Measurements from ENCODE around the gene MATR3. TPM values are rescaled to one million over a fixed set of nuclear protein-coding genes. Genes with fewer than 3 reads are reported as not detected.

MATR3 gene
- total RNA-seq, 4 donors from 2014 or later: 103 to 185 (median 147) TPM

- 33 to 47% methylated on average over 4 of the region's 4 CpGs for WGBS, 2 donors
- Histone ChIP-seq H3K36me3 (no peaks in the 10 kb centered on the region), H3K9me3 (no peaks in the 10 kb centered on the region), H3K27me3 (no peaks in the 10 kb centered on the region), H3K27ac (no peak overlapping the region), H3K4me1 (peaks cover 11 to 97% (median 79%) of the 10 kb centered on the region in 3 donors), H3K4me3 (no peak overlapping the region)
- TF ChIP-seq CTCF (IDR thresholded peaks at IDR 0.05): no peak
- TF ChIP-seq POLR2A (IDR thresholded peaks at IDR 0.05): no peak
- intact Hi-C loops (cut with DNase I): no loop called here
- DNase-seq: no peak
Measured at GRCh38 chr5:139299486-139299885, 5.9 kb downstream of the MATR3 start.

GRCh38 chr5:139301808-139302499 is 8.4 kb downstream of the MATR3 start:
- TF ChIP-seq CTCF (IDR thresholded peaks at IDR 0.05): no peak
- no peak for TF ChIP-seq POLR2A (IDR thresholded peaks at IDR 0.05)

DNA sequence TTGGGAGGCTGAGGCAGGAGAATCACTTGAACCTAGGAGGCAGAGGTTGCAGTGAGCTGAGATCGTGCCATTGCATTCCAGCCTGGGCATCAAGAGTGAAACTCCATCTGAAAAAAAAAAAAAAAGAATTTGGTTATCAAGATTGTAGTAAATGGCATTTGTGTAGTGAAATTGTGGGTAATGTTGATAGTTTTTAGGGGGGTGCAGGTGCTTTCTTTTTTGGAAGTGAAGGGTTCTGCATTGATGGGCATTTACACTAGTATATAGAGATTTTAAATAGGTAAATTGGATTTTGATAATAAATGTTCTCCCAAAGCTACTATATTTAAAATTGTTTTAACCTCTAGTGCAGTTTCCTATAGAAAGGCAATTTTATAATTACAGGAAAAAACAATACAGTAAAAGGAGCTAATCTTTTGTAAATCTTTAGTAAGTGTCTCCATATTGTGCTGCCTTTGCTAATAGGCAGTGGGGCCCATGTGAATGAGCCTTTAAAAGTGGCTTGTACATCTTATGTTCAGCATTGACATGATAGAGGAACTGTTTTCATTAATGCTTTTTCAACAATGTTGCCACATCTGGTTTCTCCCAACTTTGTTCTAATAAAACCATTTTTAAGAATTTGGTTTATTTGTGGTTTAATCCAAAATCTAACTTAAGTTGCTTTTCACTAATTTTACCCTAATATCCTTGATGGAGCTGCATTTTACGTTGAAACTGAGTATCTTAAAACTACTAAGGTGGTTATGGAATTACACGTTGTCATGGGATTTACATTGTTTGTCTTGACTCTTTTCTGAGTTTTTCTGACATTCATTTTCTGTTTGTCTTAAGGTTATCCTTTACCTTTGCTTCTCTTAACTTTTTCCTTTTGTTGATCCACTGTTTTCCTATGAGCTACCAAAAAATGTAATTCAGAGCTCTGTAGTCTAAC is 11.1 kb downstream of the MATR3 start:
- DNase-seq: no peak
- H3K27me3 ChIP-seq: no peaks in the 10 kb centered on the region
- no peaks in the 10 kb centered on the region for H3K9me3 ChIP-seq
- intact Hi-C loops (cut with DNase I): no loop called here
- H3K36me3 ChIP-seq: no peaks in the 10 kb centered on the region
- H3K4me3 ChIP-seq: no peak overlapping the region
- TF ChIP-seq CTCF (IDR thresholded peaks at IDR 0.05) (no peak), POLR2A (IDR thresholded peaks at IDR 0.05) (no peak)
- no peak overlapping the region for H3K27ac ChIP-seq
- peaks cover 0 to 100% (median 65%) of the 10 kb centered on the region in 3 donors for H3K4me1 ChIP-seq
- WGBS, 2 donors: 31 to 36% methylated on average over 3 of the region's 3 CpGs

More at GRCh38 chr5:139301808-139302499, 8.4 kb downstream of the MATR3 start:
- intact Hi-C loops (cut with DNase I): no loop called here
- DNase-seq: no peak
- WGBS, 2 donors: 43 to 57% methylated on average over 7 of the region's 7 CpGs
- no peaks in the 10 kb centered on the region for H3K27me3 ChIP-seq
- peaks cover 1 to 100% (median 80%) of the 10 kb centered on the region in 3 donors for H3K4me1 ChIP-seq
- no peaks in the 10 kb centered on the region for H3K36me3 ChIP-seq
- H3K27ac ChIP-seq: no peak overlapping the region
- no peak overlapping the region for H3K4me3 ChIP-seq
- no peaks in the 10 kb centered on the region for H3K9me3 ChIP-seq

- no peaks in the 10 kb centered on the region for H3K36me3 ChIP-seq
- H3K4me1 ChIP-seq: peaks cover 0 to 100% (median 62%) of the 10 kb centered on the region in 3 donors
- H3K27ac ChIP-seq: no peak overlapping the region
- no peak overlapping the region for H3K4me3 ChIP-seq
- no peaks in the 10 kb centered on the region for H3K9me3 ChIP-seq
- no peaks in the 10 kb centered on the region for H3K27me3 ChIP-seq
- no peak for DNase-seq
- WGBS, 2 donors: 18 to 37% methylated on average over 1 of the region's 1 CpG
- intact Hi-C loops (cut with DNase I): no loop called here
- TF ChIP-seq POLR2A (IDR thresholded peaks at IDR 0.05): no peak
- no peak for TF ChIP-seq CTCF (IDR thresholded peaks at IDR 0.05)
Measured at GRCh38 chr5:139306197-139306596, 12.7 kb downstream of the MATR3 start.
